H9 (cell line): ENCODE measurements around the gene PCDH9. TPM values are rescaled to one million over a fixed set of nuclear protein-coding genes. Genes with fewer than 3 reads are reported as not detected.

Experiments
- DNase-seq: peaks from one replicate; pipeline ENCODE4 v3.0.0-alpha.2; 2017
- H2AFZ ChIP-seq: one replicate; pipeline ENCODE4 v1.6.1; 2013; ENCODE audit warnings: mild to moderate bottlenecking, low read length, control low read depth, moderate library complexity
- H2AK5ac ChIP-seq: 2 replicates; pipeline ENCODE4 v1.6.1; 2013; ENCODE audit warnings: low read length, control low read depth, mixed read lengths; ENCODE audit not compliant: insufficient read length
- H2BK120ac ChIP-seq: one replicate; pipeline ENCODE4 v1.6.1; 2013; ENCODE audit warnings: low read depth, mild to moderate bottlenecking, low read length, control low read depth, inconsistent platforms; ENCODE audit not compliant: poor library complexity, severe bottlenecking
- H2BK12ac ChIP-seq: 2 replicates; pipeline ENCODE4 v1.6.1; 2013; ENCODE audit warnings: low read length, control low read depth, mixed read lengths, low read depth; ENCODE audit not compliant: insufficient read length
- H2BK15ac ChIP-seq: 2 replicates; pipeline ENCODE4 v1.6.1; 2013; ENCODE audit warnings: low read depth, low read length, control low read depth
- H2BK20ac ChIP-seq: one replicate; pipeline ENCODE4 v1.6.1; 2013; ENCODE audit warnings: low read depth, mild to moderate bottlenecking, low read length, control low read depth, inconsistent platforms; ENCODE audit not compliant: poor library complexity, severe bottlenecking
- H2BK5ac ChIP-seq: 2 replicates; pipeline ENCODE4 v1.6.1; 2013; ENCODE audit warnings: low read length, control low read depth, mixed read lengths; ENCODE audit not compliant: insufficient read length
- H3K14ac ChIP-seq: 2 replicates; pipeline ENCODE4 v1.6.1; 2013; ENCODE audit warnings: low read length, control low read depth; ENCODE audit not compliant: insufficient read depth
- H3K18ac ChIP-seq: 2 replicates; pipeline ENCODE4 v1.6.1; 2013; ENCODE audit warnings: low read depth, mild to moderate bottlenecking, mixed read lengths, low read length, control low read depth; ENCODE audit not compliant: insufficient read length
- H3K23ac ChIP-seq: 2 replicates; pipeline ENCODE4 v1.6.1; 2013; ENCODE audit warnings: low read length, control low read depth, mixed read lengths, low read depth; ENCODE audit not compliant: insufficient read length
- H3K23me2 ChIP-seq: 2 replicates; pipeline ENCODE4 v1.6.1; 2013; ENCODE audit warnings: low read depth, mild to moderate bottlenecking, mixed read lengths, low read length, control low read depth; ENCODE audit not compliant: insufficient read length, poor library complexity, severe bottlenecking
- H3K27ac ChIP-seq: 2 replicates; pipeline ENCODE4 v1.5.1; 2013; ENCODE audit warnings: low read length, control low read depth, mixed read lengths, low read depth; ENCODE audit not compliant: insufficient read length
- H3K27me3 ChIP-seq: 2 replicates; pipeline ENCODE4 v1.6.1; 2013; ENCODE audit warnings: low read length, control low read depth, inconsistent platforms; ENCODE audit not compliant: insufficient read depth
- H3K4ac ChIP-seq: 2 replicates; pipeline ENCODE4 v1.6.1; 2013; ENCODE audit warnings: low read depth, mild to moderate bottlenecking, control low read depth, inconsistent platforms, low read length, moderate library complexity
- H3K4me1 ChIP-seq: 2 replicates; pipeline ENCODE4 v1.6.1; 2013; ENCODE audit warnings: low read length, control low read depth, inconsistent platforms; ENCODE audit not compliant: insufficient read depth
- H3K4me2 ChIP-seq: 2 replicates; pipeline ENCODE4 v1.6.1; 2013; ENCODE audit warnings: low read length, control low read depth, mixed read lengths; ENCODE audit not compliant: insufficient read length, insufficient read depth
- H3K56ac ChIP-seq: 2 replicates; pipeline ENCODE4 v1.6.1; 2013; ENCODE audit warnings: low read depth, mild to moderate bottlenecking, mixed read lengths, low read length, control low read depth; ENCODE audit not compliant: insufficient read length
- H3K79me1 ChIP-seq: 2 replicates; pipeline ENCODE4 v1.6.1; 2013; ENCODE audit warnings: low read depth, mild to moderate bottlenecking, moderate library complexity, low read length, control low read depth, inconsistent platforms; ENCODE audit not compliant: insufficient read depth, poor library complexity, severe bottlenecking
- H3K79me2 ChIP-seq: 2 replicates; pipeline ENCODE4 v1.6.1; 2013; ENCODE audit warnings: low read length, control low read depth, inconsistent platforms; ENCODE audit not compliant: insufficient read depth
- H3K9ac ChIP-seq: 2 replicates; pipeline ENCODE4 v1.6.1; 2013; ENCODE audit warnings: low read length, control low read depth, mixed read lengths; ENCODE audit not compliant: insufficient read length; ENCODE audit errors: extremely low read depth
- H3K9me3 ChIP-seq: one replicate; pipeline ENCODE4 v1.6.1; 2013; ENCODE audit warnings: low read depth, low read length, inconsistent platforms; ENCODE audit not compliant: control insufficient read depth
- H3T11ph ChIP-seq: one replicate; pipeline ENCODE4 v1.6.1; 2013; ENCODE audit warnings: mild to moderate bottlenecking, low read length, control low read depth, inconsistent platforms
- H4K20me1 ChIP-seq: one replicate; pipeline ENCODE4 v1.6.1; 2013; ENCODE audit not compliant: control insufficient read depth, insufficient read length, insufficient read depth
- H4K5ac ChIP-seq: 2 replicates; pipeline ENCODE4 v1.6.1; 2013; ENCODE audit warnings: low read depth, mild to moderate bottlenecking, mixed read lengths, low read length, control low read depth; ENCODE audit not compliant: insufficient read length
- H4K8ac ChIP-seq: replicated peaks from 2 replicates; pipeline ENCODE4 v1.6.1; 2013; ENCODE audit warnings: low read length, control low read depth, mixed read lengths, low read depth; ENCODE audit not compliant: insufficient read length
- H4K91ac ChIP-seq: 2 replicates; pipeline ENCODE4 v1.6.1; 2013; ENCODE audit warnings: low read depth, mild to moderate bottlenecking, moderate library complexity, mixed read lengths, low read length, control low read depth; ENCODE audit not compliant: insufficient read length
- H3K27ac Mint-ChIP-seq, 3 experiments: 2 replicates in 2 of 3; 3 replicates in 1 of 3; pipeline ENCODE4 v1.8.0; 2020 to 2021; ENCODE audit warnings: mixed read lengths in 3 of 3, mild to moderate bottlenecking in 1 of 3, moderate library complexity in 1 of 3
- H3K27me3 Mint-ChIP-seq: 2 replicates; pipeline ENCODE4 v1.8.0; 2021; ENCODE audit warnings: low read depth, mild to moderate bottlenecking, moderate library complexity, mixed read lengths
- H3K36me3 Mint-ChIP-seq, 3 experiments: 2 replicates in 2 of 3; 3 replicates in 1 of 3; pipeline ENCODE4 v1.8.0; 2020 to 2021; ENCODE audit warnings: low read depth in 3 of 3, mixed read lengths in 3 of 3; ENCODE audit not compliant: insufficient read depth in 1 of 3
- H3K4me1 Mint-ChIP-seq, 2 experiments: 2 replicates each; pipeline ENCODE4 v1.8.0; 2020; ENCODE audit warnings: mixed read lengths in 2 of 2
- H3K4me3 Mint-ChIP-seq, 2 experiments: 2 replicates in 1 of 2; 3 replicates in 1 of 2; pipeline ENCODE4 v1.8.0; 2020 to 2021; ENCODE audit warnings: mild to moderate bottlenecking in 2 of 2, mixed read lengths in 2 of 2, moderate library complexity in 1 of 2
- H3K9me3 Mint-ChIP-seq, 2 experiments: 2 replicates in 1 of 2; 3 replicates in 1 of 2; pipeline ENCODE4 v1.8.0; 2020; ENCODE audit warnings: mild to moderate bottlenecking in 2 of 2, mixed read lengths in 2 of 2, moderate library complexity in 1 of 2
- WGBS: extraction: QIAGEN DNeasy Blood & Tissue Kit; methylation state at CpG from one replicate; pipeline ENCODE4 v1.1.7; 2013; ENCODE audit warnings: missing lambda C conversion rate, low lambda C conversion rate, mixed read lengths; ENCODE audit not compliant: insufficient read length; ENCODE audit errors: extremely low coverage; 5-methylcytosine and 5-hydroxymethylcytosine counted together
- total RNA-seq: library from RNA; stranded (reverse); gene quantifications from 2 replicates; pipeline ENCODE4 v1.2.1, GENCODE V29; 2021
- TF ChIP-seq, protein P1 (sequence below): fragments of 200-600 bp; sonication (generic); conservative IDR thresholded peaks from 3 replicates; pipeline ENCODE4 v1.8.0; 2021; ENCODE audit warnings: antibody characterized with exemption, mild to moderate bottlenecking

Gene PCDH9
- total RNA-seq, 1 experiment from 2014 or later: 0.11 TPM

DNA sequence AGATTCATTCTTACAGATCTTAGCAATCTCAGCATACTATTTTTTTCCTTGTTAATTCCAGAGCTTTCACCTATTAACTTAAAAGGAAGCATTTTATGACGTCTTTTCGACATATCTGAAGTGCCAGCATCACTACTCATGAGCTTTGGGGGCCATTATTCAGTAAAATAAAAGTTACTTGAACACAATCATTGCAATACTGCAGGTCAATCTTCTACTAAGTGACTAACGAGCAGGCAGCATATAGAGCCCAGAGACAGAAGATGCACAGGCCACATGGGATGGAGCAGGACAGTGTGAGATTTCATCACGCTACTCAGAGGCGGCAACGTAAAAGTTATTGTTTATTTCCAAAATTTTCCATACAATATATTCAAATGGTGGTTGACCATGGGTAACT lies 382.6 kb downstream of the PCDH9 start:
- no peak overlapping the region for H3K18ac ChIP-seq
- WGBS: no CpG with 5 or more reads among the region's 6 CpGs
- no peaks in the 10 kb centered on the region for H3K79me1 ChIP-seq
- no peaks in the 10 kb centered on the region for H3K9me3 ChIP-seq
- H4K20me1 ChIP-seq: no peaks in the 10 kb centered on the region
- no peaks in the 10 kb centered on the region for H3K23me2 ChIP-seq
- no peak overlapping the region for H3K14ac ChIP-seq
- H4K91ac ChIP-seq: no peak overlapping the region
- H3K36me3 Mint-ChIP-seq: peaks cover 0 to 2% (median 0%) of the 10 kb centered on the region in 3 experiments; a peak in 2 of 7 replicates
- H4K5ac ChIP-seq: no peak overlapping the region
- H3K27me3 ChIP-seq: no peaks in the 10 kb centered on the region
- H3K4me3 Mint-ChIP-seq: no peak overlapping the region
- no peak overlapping the region for H2BK120ac ChIP-seq
- no peak overlapping the region for H2BK12ac ChIP-seq
- H3K9me3 Mint-ChIP-seq: peaks cover 0 to 9% of the 10 kb centered on the region in 2 experiments; a peak in 3 of 5 replicates
- no peak overlapping the region for H3K4me2 ChIP-seq
- no peak overlapping the region for H3K27ac Mint-ChIP-seq
- H3K27me3 Mint-ChIP-seq: no peaks in the 10 kb centered on the region
- H3K79me2 ChIP-seq: no peaks in the 10 kb centered on the region
- no peaks in the 10 kb centered on the region for H3K4me1 Mint-ChIP-seq
- no peak overlapping the region for H3K4ac ChIP-seq
- H3K9ac ChIP-seq: no peak overlapping the region
- no peak overlapping the region for H4K8ac ChIP-seq
- H2BK5ac ChIP-seq: no peak overlapping the region
- H3K27ac ChIP-seq: no peak overlapping the region
- H3K56ac ChIP-seq: no peak overlapping the region
- no peak overlapping the region for H2BK15ac ChIP-seq
- TF ChIP-seq, protein P1, sequence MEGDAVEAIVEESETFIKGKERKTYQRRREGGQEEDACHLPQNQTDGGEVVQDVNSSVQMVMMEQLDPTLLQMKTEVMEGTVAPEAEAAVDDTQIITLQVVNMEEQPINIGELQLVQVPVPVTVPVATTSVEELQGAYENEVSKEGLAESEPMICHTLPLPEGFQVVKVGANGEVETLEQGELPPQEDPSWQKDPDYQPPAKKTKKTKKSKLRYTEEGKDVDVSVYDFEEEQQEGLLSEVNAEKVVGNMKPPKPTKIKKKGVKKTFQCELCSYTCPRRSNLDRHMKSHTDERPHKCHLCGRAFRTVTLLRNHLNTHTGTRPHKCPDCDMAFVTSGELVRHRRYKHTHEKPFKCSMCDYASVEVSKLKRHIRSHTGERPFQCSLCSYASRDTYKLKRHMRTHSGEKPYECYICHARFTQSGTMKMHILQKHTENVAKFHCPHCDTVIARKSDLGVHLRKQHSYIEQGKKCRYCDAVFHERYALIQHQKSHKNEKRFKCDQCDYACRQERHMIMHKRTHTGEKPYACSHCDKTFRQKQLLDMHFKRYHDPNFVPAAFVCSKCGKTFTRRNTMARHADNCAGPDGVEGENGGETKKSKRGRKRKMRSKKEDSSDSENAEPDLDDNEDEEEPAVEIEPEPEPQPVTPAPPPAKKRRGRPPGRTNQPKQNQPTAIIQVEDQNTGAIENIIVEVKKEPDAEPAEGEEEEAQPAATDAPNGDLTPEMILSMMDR: no peak
- no peak for DNase-seq
- H2AK5ac ChIP-seq: no peak overlapping the region
- H2BK20ac ChIP-seq: no peak overlapping the region
- no peak overlapping the region for H3K23ac ChIP-seq
- no peak overlapping the region for H3T11ph ChIP-seq
- no peak overlapping the region for H2AFZ ChIP-seq
- no peaks in the 10 kb centered on the region for H3K4me1 ChIP-seq
